AG04449 (cell line): ENCODE data around the gene CCDC6.
A peak's percentile ranks its signal among the peaks of the same experiment; 100 is the strongest.

ENCODE experiments used
- CTCF ChIA-PET: fragments of 350-600 bp; formaldehyde crosslinking; extraction: SDS; loops from one replicate; lab custom pipeline; 2021; ENCODE audit warnings: antibody characterized with exemption; lab: Yijun Ruan, JAX
- POLR2A ChIA-PET: fragments of 400-600, 350-600 bp; formaldehyde crosslinking; extraction: SDS; loops from one replicate; lab custom pipeline; 2020; ENCODE audit warnings: antibody characterized with exemption, inconsistent platforms; lab: Yijun Ruan, JAX
- DNase-seq: peaks from one replicate; pipeline ENCODE4 v3.0.0-alpha.2; 2010; ENCODE audit warnings: low read depth, low spot score
- H3K4me3 ChIP-seq: 2 replicates; pipeline ENCODE4 v1.5.1; 2011; ENCODE audit warnings: low read depth, mild to moderate bottlenecking, control low read depth, low read length
- CTCF ChIP-seq: IDR thresholded peaks from one replicate; pipeline ENCODE4 v1.5.1; 2011; ENCODE audit warnings: mild to moderate bottlenecking, moderate library complexity, low read length, control low read depth, inconsistent platforms; ENCODE audit not compliant: insufficient read depth; ENCODE audit errors: missing control alignments

Gene CCDC6

GRCh38 chr10:59831658-59832503 is 74.5 kb downstream of the CCDC6 start:
- ChIA-PET CTCF (interaction anchor here (0.9 to 3.6 kb wide), 17 partner anchors 7 to 209 kb away, joined by 3 to 33 read pairs (median 6); partner anchors contain the start of gene CCDC6), POLR2A (no interaction called here)
- TF ChIP-seq CTCF: no peak
- no peak for DNase-seq
- no peak overlapping the region for H3K4me3 ChIP-seq

GRCh38 chr10:59830601-59831259 is 75.6 kb downstream of the CCDC6 start:
- ChIA-PET CTCF (interaction anchor here (0.6 to 3.6 kb wide), 30 partner anchors 9 to 218 kb away, joined by 3 to 33 read pairs (median 4); partner anchors contain the start of gene CCDC6), POLR2A (interaction anchor here (1.2 kb wide), 1 partner anchor 75 kb away, joined by 5 read pairs; the partner anchor contains the start of gene CCDC6)
- TF ChIP-seq CTCF: peak; percentile 77
- no peak for DNase-seq
- no peak overlapping the region for H3K4me3 ChIP-seq

- CTCF ChIA-PET: no interaction called here
- no peak for TF ChIP-seq CTCF
- POLR2A ChIA-PET: no interaction called here
- DNase-seq: no peak
- no peak overlapping the region for H3K4me3 ChIP-seq
Measured at GRCh38 chr10:59829601-59830000, 76.8 kb downstream of the CCDC6 start.

GRCh38 chr10:59829024-59829423 is 77.3 kb downstream of the CCDC6 start:
- ChIA-PET CTCF (interaction anchor here (0.8 to 1.0 kb wide), 2 partner anchors 12 to 77 kb away, joined by 3 to 4 read pairs; no protein-coding TSS in a partner anchor), POLR2A (no interaction called here)
- no peak for TF ChIP-seq CTCF
- no peak for DNase-seq
- no peak overlapping the region for H3K4me3 ChIP-seq

GRCh38 chr10:59825932-59826331 is 80.4 kb downstream of the CCDC6 start:
- no peak for TF ChIP-seq CTCF
- ChIA-PET POLR2A (no interaction called here), CTCF (interaction anchor here (1.1 to 2.0 kb wide), 2 partner anchors 17 to 81 kb away, joined by 5 to 6 read pairs; partner anchors contain the start of gene CCDC6)
- no peak for DNase-seq
- no peak overlapping the region for H3K4me3 ChIP-seq

- POLR2A ChIA-PET: no interaction called here
Measured at GRCh38 chr10:59823751-59824150, 82.6 kb downstream of the CCDC6 start.

More at GRCh38 chr10:59823751-59824150, 82.6 kb downstream of the CCDC6 start:
- CTCF ChIA-PET: interaction anchor here (1.4 kb wide), 1 partner anchor 9 kb away, joined by 8 read pairs; no protein-coding TSS in a partner anchor
- no peak for DNase-seq
- H3K4me3 ChIP-seq: no peak overlapping the region
- no peak for TF ChIP-seq CTCF
